NB4 (cell line): Measurements from ENCODE around the gene MAPK8IP2.

ENCODE experiments used
- DNase-seq: peaks from one replicate; pipeline ENCODE4 v3.0.0; 2010; ENCODE audit warnings: low read depth
- H3K4me3 ChIP-seq: one replicate; pipeline ENCODE4 v1.5.1; 2011; ENCODE audit warnings: mild to moderate bottlenecking, low read depth, low read length, moderate library complexity
- MYC ChIP-seq: IDR thresholded peaks from 2 replicates; pipeline ENCODE4 v1.6.1; 2011; ENCODE audit warnings: low read depth, low read length
- POLR2A ChIP-seq: IDR thresholded peaks from 2 replicates; pipeline ENCODE4 v1.6.1; 2011; ENCODE audit warnings: mild to moderate bottlenecking; ENCODE audit not compliant: insufficient read length; ENCODE audit errors: extremely low read depth
- TF ChIP-seq, protein P1 (sequence below): IDR thresholded peaks from 2 replicates; pipeline ENCODE4 v1.6.1; 2011; ENCODE audit warnings: low read depth, low read length
- TF ChIP-seq, protein P2 (sequence below): IDR thresholded peaks from one replicate; pipeline ENCODE4 v1.5.1; 2012; ENCODE audit warnings: low read depth, low read length

MAPK8IP2 gene

DNA sequence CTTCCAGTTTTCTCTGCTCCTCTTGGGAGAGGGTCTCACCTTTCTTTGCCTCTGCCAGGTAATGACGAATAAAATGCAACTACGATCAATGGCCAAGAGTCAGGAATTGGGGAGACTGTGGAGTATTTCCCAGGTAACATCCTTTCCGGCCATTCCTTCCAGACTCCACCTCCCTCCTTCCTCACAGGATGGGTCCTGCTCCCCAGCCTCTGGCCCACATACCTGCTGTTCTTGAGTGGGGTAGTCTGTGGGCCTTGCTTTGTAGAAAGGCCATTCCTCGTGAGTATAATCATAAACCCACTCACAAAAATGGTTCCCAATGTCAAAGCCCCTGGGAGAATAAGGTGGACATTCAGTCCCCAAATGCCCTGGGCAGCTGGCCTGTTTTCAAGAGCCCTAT is 20.8 kb upstream of the MAPK8IP2 start:
- TF ChIP-seq MYC (no peak), POLR2A (no peak)
- TF ChIP-seq, protein P1, sequence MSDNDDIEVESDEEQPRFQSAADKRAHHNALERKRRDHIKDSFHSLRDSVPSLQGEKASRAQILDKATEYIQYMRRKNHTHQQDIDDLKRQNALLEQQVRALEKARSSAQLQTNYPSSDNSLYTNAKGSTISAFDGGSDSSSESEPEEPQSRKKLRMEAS = no peak
- TF ChIP-seq, protein P2, sequence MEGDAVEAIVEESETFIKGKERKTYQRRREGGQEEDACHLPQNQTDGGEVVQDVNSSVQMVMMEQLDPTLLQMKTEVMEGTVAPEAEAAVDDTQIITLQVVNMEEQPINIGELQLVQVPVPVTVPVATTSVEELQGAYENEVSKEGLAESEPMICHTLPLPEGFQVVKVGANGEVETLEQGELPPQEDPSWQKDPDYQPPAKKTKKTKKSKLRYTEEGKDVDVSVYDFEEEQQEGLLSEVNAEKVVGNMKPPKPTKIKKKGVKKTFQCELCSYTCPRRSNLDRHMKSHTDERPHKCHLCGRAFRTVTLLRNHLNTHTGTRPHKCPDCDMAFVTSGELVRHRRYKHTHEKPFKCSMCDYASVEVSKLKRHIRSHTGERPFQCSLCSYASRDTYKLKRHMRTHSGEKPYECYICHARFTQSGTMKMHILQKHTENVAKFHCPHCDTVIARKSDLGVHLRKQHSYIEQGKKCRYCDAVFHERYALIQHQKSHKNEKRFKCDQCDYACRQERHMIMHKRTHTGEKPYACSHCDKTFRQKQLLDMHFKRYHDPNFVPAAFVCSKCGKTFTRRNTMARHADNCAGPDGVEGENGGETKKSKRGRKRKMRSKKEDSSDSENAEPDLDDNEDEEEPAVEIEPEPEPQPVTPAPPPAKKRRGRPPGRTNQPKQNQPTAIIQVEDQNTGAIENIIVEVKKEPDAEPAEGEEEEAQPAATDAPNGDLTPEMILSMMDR = no peak
- no peak for DNase-seq
- H3K4me3 ChIP-seq = no peak overlapping the region

DNA sequence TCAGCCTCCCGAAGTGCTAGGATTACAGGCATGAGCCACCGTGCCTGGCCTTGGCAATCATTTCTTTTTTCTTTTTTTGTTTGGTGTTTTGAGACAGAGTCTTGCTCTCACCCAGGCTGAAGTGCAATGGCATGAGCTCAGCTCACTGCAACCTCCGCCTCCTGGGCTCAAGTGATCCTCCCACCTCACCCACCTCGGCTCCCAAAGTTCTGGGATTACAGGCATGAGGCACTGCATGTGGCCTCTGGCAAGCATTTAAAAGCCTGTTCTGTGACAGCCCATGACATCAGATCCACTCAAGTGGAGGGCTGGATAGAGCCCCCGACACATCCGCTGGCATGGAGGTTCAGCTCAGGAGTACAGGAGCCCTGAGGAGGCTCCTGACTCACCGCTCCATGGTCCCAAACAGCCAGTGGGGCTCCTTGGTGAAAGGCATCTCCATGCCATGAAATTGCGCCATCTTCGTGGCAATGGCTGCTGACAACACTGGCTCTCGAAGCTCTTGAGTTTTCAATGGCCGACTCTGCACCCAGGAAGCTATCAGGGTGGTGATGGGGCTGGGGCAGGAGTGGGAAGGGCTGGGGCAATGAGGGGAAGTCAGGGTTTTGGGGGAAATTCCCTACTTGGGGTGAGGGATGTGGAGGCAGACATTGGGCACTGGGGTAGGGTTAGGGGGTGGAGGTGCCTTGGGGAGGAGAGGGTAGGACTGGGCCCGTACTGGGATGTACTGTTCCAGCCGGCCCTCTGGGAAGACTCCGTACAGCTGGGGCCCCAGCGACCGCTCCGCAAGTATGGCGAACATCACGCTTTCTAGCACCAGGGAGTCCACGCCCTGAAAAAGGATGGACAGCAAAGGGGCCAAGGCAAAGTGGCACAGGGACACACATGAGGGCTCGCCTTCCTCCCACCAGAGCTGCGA is 19.3 kb upstream of the MAPK8IP2 start:
- H3K4me3 ChIP-seq = peak overlapping the region; percentile 77
- TF ChIP-seq MYC (no peak), POLR2A (no peak)
- TF ChIP-seq, protein P1 = no peak
- TF ChIP-seq, protein P2 = no peak
- DNase-seq = peak; percentile 44

DNA sequence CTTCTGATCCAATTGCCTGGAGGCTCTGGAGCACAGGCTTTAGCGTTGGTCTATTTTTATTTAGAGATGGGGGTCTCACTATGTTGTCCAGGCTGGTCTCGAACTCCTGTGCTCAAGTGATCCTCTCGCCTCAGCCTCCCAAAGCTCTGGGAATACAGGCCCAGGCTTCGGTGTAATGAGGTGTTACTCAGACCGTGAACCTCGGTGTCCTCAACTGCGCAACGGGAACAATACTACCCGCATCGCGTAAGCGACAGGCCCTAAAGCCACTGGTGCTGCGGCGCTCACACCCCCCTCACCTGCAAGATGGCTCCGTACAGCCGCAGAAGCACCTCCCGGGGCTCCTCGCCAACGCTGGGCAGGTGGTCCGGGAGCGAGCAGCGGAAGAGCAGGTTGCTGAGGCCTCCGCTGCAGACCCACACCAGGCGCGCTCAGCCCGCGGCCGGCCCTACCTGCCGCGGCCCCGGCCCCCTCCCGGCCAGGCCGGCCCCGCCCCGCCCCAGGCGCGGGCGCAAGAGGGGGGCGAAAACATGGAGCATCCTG is 18.6 kb upstream of the MAPK8IP2 start:
- TF ChIP-seq POLR2A (no peak), MYC (no peak)
- TF ChIP-seq, protein P1 = no peak
- TF ChIP-seq, protein P2 = no peak
- peak overlapping the region; percentile 77 for H3K4me3 ChIP-seq
- peak; percentile 46 for DNase-seq

DNA sequence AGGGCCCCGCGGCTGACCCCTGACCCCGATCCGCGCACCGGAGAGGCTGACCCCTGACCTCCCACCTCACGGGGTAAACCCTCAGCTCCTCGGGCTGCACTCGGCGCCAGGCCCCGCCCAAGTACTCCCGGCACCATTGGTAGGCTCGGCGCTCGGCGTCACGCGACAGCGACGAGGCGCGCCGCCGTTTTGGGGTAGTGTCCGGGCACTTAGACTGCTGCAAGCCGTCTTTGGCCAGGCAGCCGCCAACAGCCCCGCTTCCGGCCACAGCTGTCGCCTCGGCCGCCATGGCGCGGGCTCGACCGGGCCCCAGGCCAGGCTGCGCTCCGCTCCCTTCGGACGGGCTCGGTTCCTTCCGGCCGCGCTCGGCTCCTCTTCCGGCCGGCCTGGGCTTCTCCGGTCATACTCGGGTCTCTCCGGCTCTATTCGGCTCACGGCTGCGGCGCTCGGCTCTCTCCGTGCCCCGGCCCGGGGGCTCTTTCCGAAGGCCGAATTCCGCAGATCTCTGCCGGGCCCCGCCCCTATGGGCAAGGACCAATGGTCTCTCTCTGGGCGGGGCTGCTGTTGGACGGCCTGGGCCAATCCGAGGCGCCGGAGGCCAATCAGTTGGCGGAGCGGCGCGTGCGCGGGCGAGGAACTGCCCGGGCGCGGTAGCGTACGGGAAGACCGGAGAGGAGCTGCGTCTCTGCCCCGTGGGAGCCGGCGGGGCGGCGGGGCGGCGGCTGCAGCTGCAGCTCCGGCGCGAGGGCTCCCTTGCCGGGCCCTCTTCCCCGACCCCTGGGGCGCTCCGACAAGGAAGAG is 17.9 kb upstream of the MAPK8IP2 start, which contains the start of gene CHKB:
TSS of gene CHKB (minus strand) at position 357 of the 801 bp plus-strand sequence. CDS start at position 289, 68 bp downstream.
- H3K4me3 ChIP-seq = peak within 1 kb of the TSS; percentile 83
- TF ChIP-seq, protein P2 = no peak
- peak; percentile 42; the same call in 1 of the 2 replicates for TF ChIP-seq MYC
- TF ChIP-seq, protein P1 = no peak
- TF ChIP-seq POLR2A = peak; percentile 71
- peak; percentile 97 for DNase-seq

DNA sequence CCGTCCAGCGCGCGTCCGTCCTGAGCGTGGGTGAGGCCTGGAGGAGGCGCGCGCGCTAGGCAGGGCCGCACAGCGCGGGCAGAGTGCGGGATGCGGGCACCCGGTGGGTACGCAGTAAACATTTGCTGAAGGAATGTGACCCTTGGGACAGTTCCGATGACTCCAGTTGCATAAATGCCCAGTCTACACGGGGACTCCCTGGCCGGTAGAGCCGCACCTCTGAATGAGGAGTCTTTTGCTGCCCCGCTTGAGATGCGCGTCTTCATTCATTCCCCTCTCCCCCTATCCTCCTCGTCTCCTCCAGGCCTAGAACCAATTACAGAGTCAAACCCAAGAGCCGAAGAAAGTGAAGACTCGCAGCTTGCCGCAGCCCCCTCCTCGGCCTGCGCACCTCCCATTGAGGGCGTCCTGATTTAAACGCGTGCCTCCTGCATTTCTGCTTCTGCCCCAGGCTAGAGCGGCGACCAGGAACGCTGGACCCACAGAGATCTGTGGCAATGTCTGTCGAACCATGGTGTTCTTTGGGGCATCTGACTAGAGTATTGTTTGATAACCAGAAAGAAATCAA is 17.2 kb upstream of the MAPK8IP2 start:
- H3K4me3 ChIP-seq = peak overlapping the region; percentile 83
- no peak for DNase-seq
- TF ChIP-seq, protein P1 = no peak
- TF ChIP-seq MYC (no peak), POLR2A (no peak)
- TF ChIP-seq, protein P2 = no peak
